CD4-positive, alpha-beta T cell treated with Interleukin-1 beta for 1 hour (primary cell): ENCODE measurements around the gene GCGR.
"Not testable (repeated sequence)": the region's sequence is repeated elsewhere in the genome, so short reads cannot be mapped to it uniquely, and the experiment has no call there.

Experiments used
- DNase-seq, 2 donors: peaks; one replicate each; pipeline ENCODE4 v3.0.0-alpha.2; 2020 to 2022

The GCGR gene

GRCh38 chr17:81833160-81833920 is 29.4 kb downstream of the GCGR start, which contains the start of gene MCRIP1:
Gene MCRIP1, minus strand, starts transcription at chr17:81833291. Its CDS starts 8,785 bp downstream, at chr17:81824506.
- DNase-seq, result peak; percentile 94 to 95

GRCh38 chr17:81833921-81834830 is 30.2 kb downstream of the GCGR start:
- no peak for DNase-seq

GRCh38 chr17:81834831-81835267 is 30.9 kb downstream of the GCGR start, which contains the start of gene PPP1R27:
Gene PPP1R27, minus strand, starts transcription at chr17:81835050. Its CDS starts 97 bp downstream, at chr17:81834953.
- no peak for DNase-seq

GRCh38 chr17:81837641-81838040 is 33.7 kb downstream of the GCGR start:
- peak in 1 of 2 donors; percentile 43 for DNase-seq

- DNase-seq, result no peak
Observed at GRCh38 chr17:81838753-81839255, 34.9 kb downstream of the GCGR start.

- DNase-seq, result no peak
Observed at GRCh38 chr17:81839301-81839700, 35.4 kb downstream of the GCGR start.

- not testable (repeated sequence) for DNase-seq
Observed at GRCh38 chr17:81840059-81840458, 36.1 kb downstream of the GCGR start.

GRCh38 chr17:81840826-81841778 is 37.2 kb downstream of the GCGR start:
- DNase-seq, result no peak

GRCh38 chr17:81841866-81842265 is 37.9 kb downstream of the GCGR start:
- no peak for DNase-seq

- DNase-seq, result no peak
Observed at GRCh38 chr17:81842378-81842724, 38.4 kb downstream of the GCGR start.

GRCh38 chr17:81842725-81843504 is 39.0 kb downstream of the GCGR start:
- no peak for DNase-seq

- DNase-seq, result no peak
Observed at GRCh38 chr17:81843713-81844326, 39.9 kb downstream of the GCGR start.

- no peak for DNase-seq
Observed at GRCh38 chr17:81844327-81844851, 40.4 kb downstream of the GCGR start.

GRCh38 chr17:81844887-81845286 is 40.9 kb downstream of the GCGR start:
- DNase-seq, result no peak

- no peak for DNase-seq
Observed at GRCh38 chr17:81845361-81845760, 41.4 kb downstream of the GCGR start.

GRCh38 chr17:81845881-81846742 is 42.2 kb downstream of the GCGR start:
- DNase-seq, result no peak

GRCh38 chr17:81846743-81847689 is 43.1 kb downstream of the GCGR start:
- DNase-seq, result no peak

GRCh38 chr17:81849457-81849856 is 45.5 kb downstream of the GCGR start:
- DNase-seq, result no peak

- no peak for DNase-seq
Observed at GRCh38 chr17:81851423-81851822, 47.5 kb downstream of the GCGR start.
